SU-DHL-6 (cell line): Measurements from ENCODE around the gene SYNJ1.

Experiments
- CTCF ChIP-seq: fragments of 200-600 bp; sonication (generic); IDR thresholded peaks from one replicate; pipeline ENCODE4 v1.5.1; 2017; ENCODE audit warnings: antibody characterized with exemption, mild to moderate bottlenecking, low read length, moderate library complexity; ENCODE audit not compliant: insufficient read depth, poor library complexity, severe bottlenecking
- EZH2phosphoT487 ChIP-seq: fragments of 200-600 bp; sonication (generic), shearing (Covaris generic); conservative IDR thresholded peaks from 2 replicates; pipeline ENCODE4 v1.6.1; 2018; ENCODE audit warnings: mild to moderate bottlenecking, antibody characterized with exemption, low read length, moderate library complexity, mixed read lengths

- no peak for TF ChIP-seq CTCF
- TF ChIP-seq EZH2phosphoT487 = no peak
These were observed 21.9 kb downstream of the SYNJ1 start for GRCh38 chr21:32705901-32706300.
